Endothelial cell of umbilical vein (primary cell): ENCODE results near the gene ADD1.

Experiments
- MYC ChIP-seq: IDR thresholded peaks from one replicate; pipeline ENCODE4 v1.6.1; 2011; ENCODE audit warnings: mild to moderate bottlenecking, low read depth, low read length
- POLR2A ChIP-seq: IDR thresholded peaks from 2 replicates; pipeline ENCODE4 v1.6.1; 2012; ENCODE audit warnings: low read depth, mild to moderate bottlenecking, control low read depth, low read length
- POLR2AphosphoS5 ChIP-seq: IDR thresholded peaks from 2 replicates; pipeline ENCODE4 v1.6.1; 2012; ENCODE audit warnings: low read depth, mild to moderate bottlenecking, control low read depth, low read length, moderate library complexity; ENCODE audit not compliant: insufficient read depth

- TF ChIP-seq MYC (no peak), POLR2AphosphoS5 (no peak), POLR2A (no peak)
Observed at GRCh38 chr4:2813446-2814405, 29.9 kb upstream of the ADD1 start.
